GM12875 (cell line): Measurements from ENCODE around the gene MYO16.

Source experiments
- H3K4me3 ChIP-seq: one replicate; pipeline ENCODE4 v1.5.1; 2011; ENCODE audit warnings: low read depth, low read length, control low read depth
- CTCF ChIP-seq: IDR thresholded peaks from 2 replicates; pipeline ENCODE4 v1.5.1; 2011; ENCODE audit warnings: low read depth, mild to moderate bottlenecking, control low read depth, inconsistent platforms, low read length, moderate library complexity, borderline replicate concordance; ENCODE audit not compliant: insufficient read depth

Gene MYO16

GRCh38 chr13:108609353-108609752, 20.1 kb upstream of the MYO16 start:
- H3K4me3 ChIP-seq, result no peak overlapping the region
- no peak for TF ChIP-seq CTCF

- TF ChIP-seq CTCF, result no peak
- no peak overlapping the region for H3K4me3 ChIP-seq
Measured at GRCh38 chr13:108610507-108610906, 18.9 kb upstream of the MYO16 start.

- no peak overlapping the region for H3K4me3 ChIP-seq
- TF ChIP-seq CTCF, result no peak
Measured at GRCh38 chr13:108615241-108615640, 14.2 kb upstream of the MYO16 start.

- H3K4me3 ChIP-seq, result no peak overlapping the region
- TF ChIP-seq CTCF, result no peak
Measured at GRCh38 chr13:108618233-108618632, 11.2 kb upstream of the MYO16 start.

- no peak for TF ChIP-seq CTCF
- no peak overlapping the region for H3K4me3 ChIP-seq
Measured at GRCh38 chr13:108621462-108621861, 7.9 kb upstream of the MYO16 start.

GRCh38 chr13:108624108-108624507, 5.3 kb upstream of the MYO16 start:
- no peak overlapping the region for H3K4me3 ChIP-seq
- no peak for TF ChIP-seq CTCF

GRCh38 chr13:108624979-108625378, 4.4 kb upstream of the MYO16 start:
- TF ChIP-seq CTCF, result no peak
- H3K4me3 ChIP-seq, result no peak overlapping the region
